ENCODE measurements around the gene TRIM59.

Gene TRIM59

DNA sequence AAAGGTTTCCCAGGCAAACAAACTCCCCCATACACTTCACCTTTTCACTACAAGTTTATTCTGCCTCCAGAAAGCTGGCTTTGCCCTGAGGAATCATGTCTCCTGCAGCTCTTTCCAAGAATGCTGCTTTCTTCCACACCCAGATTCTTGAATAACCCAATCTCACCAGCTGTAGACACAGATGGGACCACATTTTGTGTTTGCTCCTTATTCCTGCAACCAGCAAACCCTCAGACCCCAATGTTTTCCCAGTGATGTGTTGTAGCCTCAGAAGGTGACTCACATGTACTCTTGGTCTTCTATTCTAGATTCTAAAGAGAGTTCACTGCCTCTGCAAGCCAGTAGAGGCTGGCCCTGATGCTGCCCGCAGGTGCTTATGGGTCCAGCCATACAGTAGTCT lies 23.6 kb upstream of the TRIM59 start:
- DNase-seq (ENCODE audit: low spot score) = no peak
- H3K27ac ChIP-seq (ENCODE audit: poor library complexity, severe bottlenecking) = no peak overlapping the region
- no peak overlapping the region for H3K4me3 ChIP-seq (ENCODE audit: severe bottlenecking)
- peaks cover 10% of the 10 kb centered on the region for H3K4me1 ChIP-seq (ENCODE audit: insufficient read depth, poor library complexity, severe bottlenecking)
- no peaks in the 10 kb centered on the region for H3K36me3 ChIP-seq (ENCODE audit: low read depth)
- no peaks in the 10 kb centered on the region for H3K27me3 ChIP-seq (ENCODE audit: insufficient read depth, poor library complexity, severe bottlenecking)
- H3K9me3 ChIP-seq (ENCODE audit: severe bottlenecking) = peaks cover 7% of the 10 kb centered on the region
- no peak for ATAC-seq (ENCODE audit: low read depth)
- TF ChIP-seq, protein P1, sequence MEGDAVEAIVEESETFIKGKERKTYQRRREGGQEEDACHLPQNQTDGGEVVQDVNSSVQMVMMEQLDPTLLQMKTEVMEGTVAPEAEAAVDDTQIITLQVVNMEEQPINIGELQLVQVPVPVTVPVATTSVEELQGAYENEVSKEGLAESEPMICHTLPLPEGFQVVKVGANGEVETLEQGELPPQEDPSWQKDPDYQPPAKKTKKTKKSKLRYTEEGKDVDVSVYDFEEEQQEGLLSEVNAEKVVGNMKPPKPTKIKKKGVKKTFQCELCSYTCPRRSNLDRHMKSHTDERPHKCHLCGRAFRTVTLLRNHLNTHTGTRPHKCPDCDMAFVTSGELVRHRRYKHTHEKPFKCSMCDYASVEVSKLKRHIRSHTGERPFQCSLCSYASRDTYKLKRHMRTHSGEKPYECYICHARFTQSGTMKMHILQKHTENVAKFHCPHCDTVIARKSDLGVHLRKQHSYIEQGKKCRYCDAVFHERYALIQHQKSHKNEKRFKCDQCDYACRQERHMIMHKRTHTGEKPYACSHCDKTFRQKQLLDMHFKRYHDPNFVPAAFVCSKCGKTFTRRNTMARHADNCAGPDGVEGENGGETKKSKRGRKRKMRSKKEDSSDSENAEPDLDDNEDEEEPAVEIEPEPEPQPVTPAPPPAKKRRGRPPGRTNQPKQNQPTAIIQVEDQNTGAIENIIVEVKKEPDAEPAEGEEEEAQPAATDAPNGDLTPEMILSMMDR (IDR thresholded peaks at IDR 0.05; ENCODE audit: poor library complexity, severe bottlenecking) = no peak

DNA sequence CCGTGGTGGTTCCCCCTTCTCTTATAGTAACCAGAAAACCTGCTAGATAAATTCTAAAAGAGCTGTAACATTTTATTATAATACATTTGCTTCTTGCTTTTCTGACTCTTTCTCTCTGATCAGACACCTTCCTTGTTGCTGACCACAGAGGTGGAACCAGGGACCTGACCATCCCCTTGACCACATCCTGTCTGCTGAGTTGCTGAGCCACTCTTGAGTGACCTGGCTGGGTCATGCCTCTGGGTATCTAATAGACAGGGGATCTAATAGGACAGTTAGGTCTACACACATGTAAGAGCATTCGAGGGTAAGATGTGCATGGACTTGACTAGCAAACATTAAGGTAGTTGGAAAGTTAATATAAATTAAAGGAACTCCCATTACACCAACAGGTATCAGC lies 22.8 kb upstream of the TRIM59 start:
- H3K27ac ChIP-seq (ENCODE audit: poor library complexity, severe bottlenecking) = no peak overlapping the region
- H3K9me3 ChIP-seq (ENCODE audit: severe bottlenecking) = peaks cover 7% of the 10 kb centered on the region
- DNase-seq (ENCODE audit: low spot score) = no peak
- no peaks in the 10 kb centered on the region for H3K36me3 ChIP-seq (ENCODE audit: low read depth)
- H3K27me3 ChIP-seq (ENCODE audit: insufficient read depth, poor library complexity, severe bottlenecking) = no peaks in the 10 kb centered on the region
- no peak overlapping the region for H3K4me3 ChIP-seq (ENCODE audit: severe bottlenecking)
- TF ChIP-seq, protein P1 (IDR thresholded peaks at IDR 0.05; ENCODE audit: poor library complexity, severe bottlenecking) = no peak
- peaks cover 10% of the 10 kb centered on the region for H3K4me1 ChIP-seq (ENCODE audit: insufficient read depth, poor library complexity, severe bottlenecking)
- no peak for ATAC-seq (ENCODE audit: low read depth)

DNA sequence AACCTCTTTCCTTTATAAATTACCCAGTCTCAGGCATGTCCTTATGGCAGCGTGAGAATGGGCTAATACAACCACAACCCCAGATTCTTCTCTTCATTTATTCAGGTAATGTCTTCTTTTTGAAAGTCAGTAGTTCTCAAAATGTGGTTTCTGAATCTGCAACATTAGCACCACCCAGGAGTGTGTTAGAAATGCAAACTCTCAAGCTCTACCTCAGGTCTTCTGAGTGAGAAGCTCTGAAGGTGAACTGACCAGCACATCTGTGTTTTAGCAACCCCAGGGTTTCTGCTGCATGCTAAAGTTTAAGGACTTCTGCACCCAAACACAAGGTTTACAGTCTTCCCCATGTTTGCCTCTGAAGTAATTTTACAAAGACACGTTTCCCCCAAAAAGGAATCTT lies 22.3 kb upstream of the TRIM59 start:
- Histone ChIP-seq H3K36me3 (ENCODE audit: low read depth) (no peaks in the 10 kb centered on the region), H3K4me1 (ENCODE audit: insufficient read depth, poor library complexity, severe bottlenecking) (peaks cover 10% of the 10 kb centered on the region), H3K27me3 (ENCODE audit: insufficient read depth, poor library complexity, severe bottlenecking) (no peaks in the 10 kb centered on the region), H3K4me3 (ENCODE audit: severe bottlenecking) (no peak overlapping the region), H3K9me3 (ENCODE audit: severe bottlenecking) (peaks cover 7% of the 10 kb centered on the region), H3K27ac (ENCODE audit: poor library complexity, severe bottlenecking) (no peak overlapping the region)
- DNase-seq (ENCODE audit: low spot score) = no peak
- TF ChIP-seq, protein P1 (IDR thresholded peaks at IDR 0.05; ENCODE audit: poor library complexity, severe bottlenecking) = no peak
- ATAC-seq (ENCODE audit: low read depth) = no peak

DNA sequence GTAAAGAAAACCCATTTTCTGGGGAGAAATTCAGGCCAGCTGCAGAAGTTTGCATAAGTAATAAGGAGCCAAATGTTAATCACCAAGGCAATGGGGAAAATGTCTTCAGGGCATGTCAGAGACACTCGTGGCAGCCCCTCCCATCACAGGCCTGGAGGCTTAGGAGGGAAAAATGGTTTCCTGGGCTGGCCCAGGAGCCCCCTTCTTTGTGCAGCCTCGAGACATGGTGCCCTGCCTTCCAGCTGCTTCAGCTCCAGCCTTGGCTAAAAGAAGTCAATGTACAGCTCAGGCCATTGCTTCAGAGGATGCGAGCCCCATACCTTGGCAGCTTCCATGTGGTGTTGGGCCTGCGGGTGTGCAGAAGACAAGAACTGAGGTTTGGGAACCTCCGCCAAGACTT lies 20.6 kb upstream of the TRIM59 start:
- Histone ChIP-seq H3K27ac (ENCODE audit: poor library complexity, severe bottlenecking) (no peak overlapping the region), H3K36me3 (ENCODE audit: low read depth) (no peaks in the 10 kb centered on the region), H3K9me3 (ENCODE audit: severe bottlenecking) (peaks cover 7% of the 10 kb centered on the region), H3K4me3 (ENCODE audit: severe bottlenecking) (no peak overlapping the region), H3K27me3 (ENCODE audit: insufficient read depth, poor library complexity, severe bottlenecking) (no peaks in the 10 kb centered on the region), H3K4me1 (ENCODE audit: insufficient read depth, poor library complexity, severe bottlenecking) (peaks cover 10% of the 10 kb centered on the region)
- ATAC-seq (ENCODE audit: low read depth) (no peak), DNase-seq (ENCODE audit: low spot score) (no peak)
- TF ChIP-seq, protein P1 (IDR thresholded peaks at IDR 0.05; ENCODE audit: poor library complexity, severe bottlenecking) = no peak

DNA sequence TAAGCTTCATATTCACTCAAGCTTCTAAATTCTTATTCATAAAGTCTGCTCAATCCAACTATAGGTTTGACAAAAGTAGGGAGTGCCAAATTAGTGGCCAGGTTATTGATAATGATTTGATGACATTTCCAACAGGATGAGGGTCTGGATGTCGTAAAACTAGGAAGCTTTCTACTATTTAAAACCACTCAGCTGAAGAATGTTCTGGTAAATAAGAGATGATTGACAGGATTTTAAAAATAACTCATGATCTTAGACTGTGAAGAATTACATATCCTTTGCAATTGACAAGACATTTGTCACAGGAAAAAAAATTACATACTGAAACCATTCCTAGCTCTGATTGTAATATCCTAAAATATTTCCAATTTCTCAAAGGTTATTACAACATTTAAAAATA lies 15.4 kb upstream of the TRIM59 start:
- Histone ChIP-seq H3K27ac (ENCODE audit: poor library complexity, severe bottlenecking) (no peak overlapping the region), H3K9me3 (ENCODE audit: severe bottlenecking) (peaks cover 1% of the 10 kb centered on the region), H3K4me3 (ENCODE audit: severe bottlenecking) (no peak overlapping the region), H3K4me1 (ENCODE audit: insufficient read depth, poor library complexity, severe bottlenecking) (no peaks in the 10 kb centered on the region), H3K36me3 (ENCODE audit: low read depth) (no peaks in the 10 kb centered on the region), H3K27me3 (ENCODE audit: insufficient read depth, poor library complexity, severe bottlenecking) (no peaks in the 10 kb centered on the region)
- DNase-seq (ENCODE audit: low spot score) (no peak), ATAC-seq (ENCODE audit: low read depth) (no peak)
- TF ChIP-seq, protein P1 (IDR thresholded peaks at IDR 0.05; ENCODE audit: poor library complexity, severe bottlenecking) = no peak
